CD4-positive, alpha-beta memory T cell (primary cell): ENCODE measurements around the gene PTGDR2. TPM values are rescaled to one million over a fixed set of nuclear protein-coding genes. Genes with fewer than 3 reads are reported as not detected.

ENCODE experiments used
- CTCF ChIA-PET: fragments of 350-600 bp; sonication (Branson Sonifier 250); formaldehyde crosslinking; loops from one replicate; lab custom pipeline; 2021; ENCODE audit warnings: inconsistent platforms; ENCODE audit not compliant: partially characterized antibody; lab: Charles Lee
- POLR2A ChIA-PET: fragments of 350-600 bp; sonication (Branson Sonifier 250); formaldehyde crosslinking; loops from one replicate; lab custom pipeline; 2021; ENCODE audit not compliant: partially characterized antibody; lab: Charles Lee
- DNase-seq, 5 donors: peaks; one replicate each; pipeline versions ENCODE4 v3.0.0 to v3.0.0-alpha.2; 2020 to 2022; ENCODE audit warnings: mixed read lengths in 1 of 5
- H3K27ac ChIP-seq: one replicate; pipeline ENCODE4 v1.7.0; 2013; ENCODE audit warnings: low read depth, low read length
- H3K27me3 ChIP-seq: 2 replicates; pipeline ENCODE4 v1.7.0; 2013; ENCODE audit warnings: mild to moderate bottlenecking, low read length, moderate library complexity; ENCODE audit not compliant: insufficient read depth
- H3K36me3 ChIP-seq: 2 replicates; pipeline ENCODE4 v1.7.0; 2013; ENCODE audit warnings: mild to moderate bottlenecking, low read length, moderate library complexity; ENCODE audit not compliant: insufficient read depth
- H3K4me1 ChIP-seq: 2 replicates; pipeline ENCODE4 v1.7.0; 2013; ENCODE audit warnings: mild to moderate bottlenecking, low read length, moderate library complexity; ENCODE audit not compliant: insufficient read depth
- H3K4me3 ChIP-seq, 2 donors: one replicate each; pipeline ENCODE4 v1.7.0; 2013; ENCODE audit warnings: low read length in 2 of 2, mild to moderate bottlenecking in 1 of 2
- H3K9me3 ChIP-seq, 2 donors: one replicate each; pipeline ENCODE4 v1.7.0; 2013; ENCODE audit warnings: low read length in 2 of 2, control low read depth in 1 of 2; ENCODE audit not compliant: control insufficient read depth in 1 of 2
- H3K27ac Mint-ChIP-seq, 7 donors: one replicate each; pipeline ENCODE4 v1.8.0; 2020 to 2021; ENCODE audit warnings: mixed read lengths in 7 of 7, mild to moderate bottlenecking in 6 of 7, inconsistent platforms in 3 of 7, moderate library complexity in 3 of 7
- H3K27me3 Mint-ChIP-seq, 2 donors: one replicate each; pipeline ENCODE4 v1.8.0; 2020 to 2021; ENCODE audit warnings: mixed read lengths in 2 of 2
- H3K36me3 Mint-ChIP-seq, 2 donors: one replicate each; pipeline ENCODE4 v1.8.0; 2020 to 2021; ENCODE audit warnings: mixed read lengths in 2 of 2, inconsistent platforms in 1 of 2, mild to moderate bottlenecking in 1 of 2
- H3K4me1 Mint-ChIP-seq, 4 donors: one replicate each; pipeline ENCODE4 v1.8.0; 2020 to 2021; ENCODE audit warnings: mixed read lengths in 4 of 4, mild to moderate bottlenecking in 1 of 4
- H3K4me3 Mint-ChIP-seq, 8 donors: one replicate each; pipeline ENCODE4 v1.8.0; 2020 to 2021; ENCODE audit warnings: mixed read lengths in 8 of 8, mild to moderate bottlenecking in 7 of 8, moderate library complexity in 6 of 8, inconsistent platforms in 3 of 8
- H3K9me3 Mint-ChIP-seq, 8 donors: one replicate each; pipeline ENCODE4 v1.8.0; 2020 to 2021; ENCODE audit warnings: mixed read lengths in 8 of 8, mild to moderate bottlenecking in 5 of 8, inconsistent platforms in 3 of 8, moderate library complexity in 1 of 8
- intact Hi-C: fragments of 100-400 bp; cut with micrococcal nuclease; formaldehyde crosslinking; loops from one replicate; pipeline ENCODE4 v1.15.1; 2023
- polyA plus RNA-seq, 2 donors: library from polyadenylated mRNA; unstranded; fragments of 300-500 nt; fragmentation: Illumina TruSeq; gene quantifications; one replicate each; pipeline ENCODE4 v1.2.3, GENCODE V29; 2021
- total RNA-seq, 2 experiments: library from RNA; stranded (reverse); gene quantifications; one replicate each; pipeline ENCODE4 v1.2.3, GENCODE V29; 2021

PTGDR2 gene
- total RNA-seq (1 to 10 TPM; 3.6 TPM), polyA plus RNA-seq (1 to 10 TPM; 1.9 to 3.5 TPM)

DNA sequence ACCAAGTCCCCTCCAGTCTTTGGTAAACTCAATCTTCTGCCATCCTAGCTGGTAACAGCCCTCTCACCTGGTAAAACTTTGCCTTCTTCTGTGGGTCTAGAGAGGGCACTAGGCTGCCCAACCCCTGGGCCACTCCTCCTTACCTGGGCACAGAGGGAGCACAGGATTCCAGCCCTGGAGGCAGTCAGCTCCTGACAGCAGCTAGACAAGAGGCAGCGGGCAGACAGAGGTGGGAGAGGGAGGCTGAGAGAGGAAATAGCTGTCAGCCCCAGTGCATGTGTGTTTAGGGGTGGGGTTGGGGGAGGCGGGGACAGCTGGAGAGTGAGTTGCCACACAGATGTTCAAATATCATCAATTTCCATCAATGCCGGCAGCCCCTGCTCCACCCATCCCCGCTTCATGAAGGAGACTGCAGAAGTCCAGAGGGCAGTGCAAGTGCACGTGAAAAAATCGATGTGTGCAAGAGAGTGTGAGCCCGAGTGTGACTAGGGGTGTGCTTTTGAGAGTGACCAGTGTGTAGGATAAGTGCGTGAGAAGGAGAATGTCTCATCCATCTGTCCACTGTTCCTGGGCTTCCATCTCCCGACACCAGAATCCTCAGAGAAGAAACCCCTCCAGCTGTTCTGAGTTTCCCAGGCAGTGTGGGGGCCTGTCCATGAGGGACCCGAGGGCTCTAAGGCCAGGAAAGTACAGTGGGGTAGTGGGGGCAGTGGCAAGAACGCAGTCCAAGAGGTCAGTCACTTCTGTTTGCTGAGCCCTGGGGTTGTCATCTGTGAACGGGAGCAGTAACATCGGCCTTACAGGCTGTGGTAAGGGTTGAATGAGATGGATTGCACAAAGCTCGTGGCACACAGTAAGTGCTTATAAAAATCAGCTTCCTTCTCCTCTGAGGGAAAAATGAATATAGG is at the start of gene PTGDR2:
TSS of gene PTGDR2 (minus strand) at position 225 of the 908 bp plus-strand sequence. CDS start 2,228 bp downstream, outside the sequence.
- DNase-seq, result no peak
- H3K4me1 ChIP-seq, result peaks cover 13% of the 10 kb centered on the region
- Mint-ChIP-seq H3K4me1 (peaks cover 8 to 21% (median 17%) of the 10 kb centered on the region in 4 donors), H3K4me3 (peak within 1 kb of the TSS in 7 of 8 donors; percentile 64 to 91 (median 72)), H3K27ac (peak within 1 kb of the TSS in 2 of 7 donors; percentile 60 to 79), H3K27me3 (no peaks in the 10 kb centered on the region), H3K36me3 (peaks cover 12 to 14% of the 10 kb centered on the region in 2 donors), H3K9me3 (no peaks in the 10 kb centered on the region)
- intact Hi-C loops, result no loop called here
- ChIA-PET CTCF (interaction anchor here (0.9 to 1.4 kb wide), 3 partner anchors 9 to 25 kb away, joined by 4 to 5 read pairs (median 4); no protein-coding TSS in a partner anchor), POLR2A (no interaction called here)
- H3K27ac ChIP-seq, result no peak within 1 kb of the TSS
- H3K36me3 ChIP-seq, result peaks cover 8% of the 10 kb centered on the region
- H3K4me3 ChIP-seq, result no peak within 1 kb of the TSS
- no peaks in the 10 kb centered on the region for H3K9me3 ChIP-seq
- no peaks in the 10 kb centered on the region for H3K27me3 ChIP-seq

DNA sequence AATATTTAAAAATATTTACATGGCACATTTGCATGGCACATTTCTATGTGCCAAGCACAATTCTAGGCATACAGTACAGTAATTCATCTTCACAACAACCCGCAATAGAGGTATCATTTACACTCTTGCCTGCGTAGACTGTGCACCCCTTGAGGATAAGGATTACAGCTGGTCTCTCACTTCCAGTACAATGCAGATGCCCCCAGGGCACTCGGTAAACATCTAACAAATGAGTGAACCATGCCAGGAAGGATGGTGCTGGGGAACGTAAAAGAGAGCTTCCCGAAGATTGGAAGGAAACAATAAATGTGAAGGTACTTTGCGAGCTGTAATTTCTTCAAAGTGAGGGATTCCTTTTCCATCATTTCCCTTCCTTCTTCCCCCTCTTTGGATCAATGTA is 49.3 kb upstream of the PTGDR2 start:
- peak overlapping the region; percentile 85 for H3K4me3 ChIP-seq
- H3K27ac ChIP-seq, result peak overlapping the region; percentile 85
- no peaks in the 10 kb centered on the region for H3K27me3 Mint-ChIP-seq
- intact Hi-C loops, result no loop called here
- ChIA-PET CTCF (interaction anchor here (1.0 to 9.7 kb wide), 8 partner anchors 8 to 282 kb away, joined by 3 to 117 read pairs (median 4); partner anchors contain the start of gene TMEM109), POLR2A (interaction anchor here (0.8 to 7.9 kb wide), 14 partner anchors 8 to 224 kb away, joined by 3 to 111 read pairs (median 4); partner anchors contain the start of genes CCDC86, CD6 and TMEM109)
- peak overlapping the region; percentile 82 to 94 (median 91) for H3K4me3 Mint-ChIP-seq
- no peak for DNase-seq
- peaks cover 33% of the 10 kb centered on the region for H3K4me1 ChIP-seq
- H3K27me3 ChIP-seq, result no peaks in the 10 kb centered on the region
- peaks cover 15 to 49% (median 35%) of the 10 kb centered on the region in 4 donors for H3K4me1 Mint-ChIP-seq
- H3K36me3 ChIP-seq, result peaks cover 32% of the 10 kb centered on the region
- H3K36me3 Mint-ChIP-seq, result peaks cover 14 to 52% of the 10 kb centered on the region in 2 donors
- no peaks in the 10 kb centered on the region for H3K9me3 Mint-ChIP-seq
- peak overlapping the region; percentile 60 to 99 (median 91) for H3K27ac Mint-ChIP-seq
- no peaks in the 10 kb centered on the region for H3K9me3 ChIP-seq

DNA sequence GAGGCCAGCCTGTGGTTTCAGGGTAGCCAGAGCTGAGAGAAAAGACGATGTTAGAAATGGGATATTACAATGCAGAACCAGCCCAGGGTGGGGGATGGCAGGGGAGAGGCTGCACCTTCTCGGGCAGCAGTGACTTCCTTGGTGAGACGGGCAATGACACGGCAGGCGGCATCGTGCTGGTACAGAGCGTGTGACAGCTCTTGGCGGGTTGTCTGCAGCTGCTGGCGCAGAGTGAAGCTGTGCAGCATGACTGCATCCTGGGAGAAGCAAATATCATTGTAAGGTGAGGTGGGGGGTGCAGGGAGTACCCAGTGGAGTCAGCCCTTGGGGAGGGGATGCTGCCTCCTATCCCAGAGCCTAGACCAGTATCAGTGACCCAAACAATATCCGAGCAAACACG is 46.9 kb upstream of the PTGDR2 start:
- Mint-ChIP-seq H3K4me1 (peaks cover 17 to 44% (median 33%) of the 10 kb centered on the region in 4 donors), H3K27me3 (no peaks in the 10 kb centered on the region), H3K36me3 (peaks cover 35 to 75% of the 10 kb centered on the region in 2 donors), H3K4me3 (peak overlapping the region in 2 of 8 donors; percentile 13 to 59), H3K27ac (peak overlapping the region in 4 of 7 donors; percentile 30 to 66 (median 50)), H3K9me3 (no peaks in the 10 kb centered on the region)
- DNase-seq, result no peak
- Histone ChIP-seq H3K36me3 (peaks cover 50% of the 10 kb centered on the region), H3K4me1 (peaks cover 33% of the 10 kb centered on the region), H3K27me3 (no peaks in the 10 kb centered on the region), H3K9me3 (no peaks in the 10 kb centered on the region), H3K4me3 (no peak overlapping the region), H3K27ac (no peak overlapping the region)
- ChIA-PET POLR2A (interaction anchor here (1.4 to 7.9 kb wide), 2 partner anchors 12 to 15 kb away, joined by 3 to 111 read pairs; partner anchors contain the start of gene TMEM109), CTCF (interaction anchor here (1.2 to 9.7 kb wide), 3 partner anchors 11 to 71 kb away, joined by 3 to 117 read pairs (median 21); partner anchors contain the start of gene TMEM109)
- intact Hi-C loops, result no loop called here

DNA sequence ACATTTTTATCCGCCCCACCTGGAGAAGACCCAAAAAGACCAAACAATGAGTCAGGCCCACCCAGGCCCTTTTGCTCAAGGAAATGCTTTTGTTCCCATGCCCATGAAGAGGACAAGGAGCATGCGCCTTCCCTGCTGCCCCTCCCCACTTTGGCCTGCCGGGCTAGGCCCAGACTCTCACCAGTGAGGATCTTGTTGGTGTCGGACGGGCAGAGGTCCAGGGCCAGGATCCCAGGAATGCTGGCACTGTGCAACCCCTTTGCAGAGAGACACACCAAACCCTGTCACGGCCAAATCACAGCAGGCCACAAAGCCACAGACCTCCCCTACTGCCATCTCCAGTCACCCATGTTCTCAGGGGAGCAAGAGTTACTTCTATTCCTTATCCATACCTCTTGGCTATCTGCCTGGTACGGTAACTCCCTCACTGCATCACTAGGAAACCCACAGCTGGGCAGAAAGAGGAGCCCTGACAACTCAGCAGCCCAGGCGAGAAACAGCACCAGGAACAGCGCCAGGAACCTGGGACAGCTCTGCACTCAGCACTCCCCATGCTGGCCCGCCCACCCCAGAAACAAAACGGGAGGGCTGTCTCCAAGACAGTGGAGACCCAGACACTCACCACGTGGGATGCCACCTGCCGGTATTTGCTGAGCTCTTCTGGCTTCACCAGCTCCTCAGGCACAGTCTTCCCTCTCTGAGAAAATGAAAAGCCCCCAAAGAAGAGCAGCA is 45.1 kb upstream of the PTGDR2 start:
- Histone ChIP-seq H3K4me1 (peaks cover 26% of the 10 kb centered on the region), H3K36me3 (peaks cover 65% of the 10 kb centered on the region), H3K4me3 (no peak overlapping the region), H3K27me3 (no peaks in the 10 kb centered on the region), H3K27ac (no peak overlapping the region), H3K9me3 (no peaks in the 10 kb centered on the region)
- DNase-seq, result no peak
- H3K4me1 Mint-ChIP-seq, result peaks cover 14 to 30% (median 24%) of the 10 kb centered on the region in 4 donors
- POLR2A ChIA-PET, result interaction anchor here (1.2 to 7.9 kb wide), 2 partner anchors 13 kb away, joined by 3 to 111 read pairs; partner anchors contain the start of gene TMEM109
- CTCF ChIA-PET, result interaction anchor here (1.0 to 9.7 kb wide), 6 partner anchors 13 to 69 kb away, joined by 3 to 117 read pairs (median 20); partner anchors contain the start of gene TMEM109
- no peaks in the 10 kb centered on the region for H3K9me3 Mint-ChIP-seq
- H3K36me3 Mint-ChIP-seq, result peaks cover 51 to 89% of the 10 kb centered on the region in 2 donors
- H3K4me3 Mint-ChIP-seq, result no peak overlapping the region
- no peaks in the 10 kb centered on the region for H3K27me3 Mint-ChIP-seq
- intact Hi-C loops, result no loop called here
- H3K27ac Mint-ChIP-seq, result peak overlapping the region in 2 of 7 donors; percentile 7 to 47

DNA sequence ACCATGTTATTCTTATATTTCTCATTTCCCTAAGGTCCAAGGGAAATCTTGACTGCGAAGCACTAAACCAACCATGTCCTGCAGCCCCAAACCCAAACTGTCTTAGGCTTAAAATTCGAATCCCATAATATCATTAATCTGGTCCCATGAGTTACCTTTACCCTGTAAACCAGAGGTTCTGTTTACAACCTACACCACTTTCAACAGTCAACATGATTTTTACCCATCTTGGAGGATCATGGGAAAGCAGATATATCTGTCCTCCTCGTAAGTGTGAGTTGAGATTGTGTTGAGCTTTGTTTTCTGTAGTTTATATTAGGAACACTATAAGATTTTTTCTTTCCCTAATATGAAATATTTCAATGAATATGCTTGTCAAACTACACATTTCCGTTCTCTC is 44.2 kb upstream of the PTGDR2 start:
- Histone ChIP-seq H3K27me3 (no peaks in the 10 kb centered on the region), H3K27ac (no peak overlapping the region), H3K4me1 (peaks cover 17% of the 10 kb centered on the region), H3K4me3 (no peak overlapping the region), H3K9me3 (no peaks in the 10 kb centered on the region), H3K36me3 (peaks cover 73% of the 10 kb centered on the region)
- Mint-ChIP-seq H3K36me3 (peaks cover 56 to 91% of the 10 kb centered on the region in 2 donors), H3K27ac (peak overlapping the region in 1 of 7 donors; percentile 25), H3K27me3 (no peaks in the 10 kb centered on the region), H3K9me3 (no peaks in the 10 kb centered on the region), H3K4me3 (no peak overlapping the region), H3K4me1 (peaks cover 9 to 21% (median 16%) of the 10 kb centered on the region in 4 donors)
- CTCF ChIA-PET, result interaction anchor here (0.7 to 9.7 kb wide), 14 partner anchors 8 to 121 kb away, joined by 3 to 117 read pairs (median 5); partner anchors contain the start of gene TMEM109
- POLR2A ChIA-PET, result interaction anchor here (1.2 to 7.9 kb wide), 2 partner anchors 12 to 14 kb away, joined by 3 to 111 read pairs; partner anchors contain the start of gene TMEM109
- DNase-seq, result no peak
- intact Hi-C loops, result loop anchor here (1.0 to 2.0 kb wide), 2 partner anchors 69 to 125 kb away; no protein-coding TSS in a partner anchor
